ENCODE measurements around the gene PTPRG.

The PTPRG gene

GRCh38 chr3:61821823-61822251 is 260.5 kb downstream of the PTPRG start:
- no peak overlapping the region for H4K91ac ChIP-seq (ENCODE audit: low read depth, low read length)
- no peak overlapping the region for H3K4ac ChIP-seq (ENCODE audit: low read depth, low read length)
- H4K12ac ChIP-seq (ENCODE audit: low read depth, low read length), result no peak overlapping the region
- H4K8ac ChIP-seq (ENCODE audit: low read depth, low read length), result no peak overlapping the region
- peaks cover 0 to 1% of the 10 kb centered on the region in 2 experiments for H3K36me3 ChIP-seq (ENCODE audit: control insufficient read depth in 1 of 2, insufficient read depth in 2 of 2, low read length in 2 of 2)
- no peaks in the 10 kb centered on the region for H3K27me3 ChIP-seq (ENCODE audit: insufficient read depth, low read length)
- H3K4me1 ChIP-seq (ENCODE audit: control insufficient read depth in 1 of 2, insufficient read depth in 2 of 2, low read length in 2 of 2), result no peaks in the 10 kb centered on the region
- WGBS (ENCODE audit: extremely low coverage, insufficient coverage, insufficient read length), result no CpG with 5 or more reads among the region's 1 CpG
- H3K79me2 ChIP-seq (ENCODE audit: control insufficient read depth, insufficient read depth, low read length, poor library complexity), result no peaks in the 10 kb centered on the region
- H3K4me3 ChIP-seq (ENCODE audit: low read depth, low read length), result no peak overlapping the region
- H2AK5ac ChIP-seq (ENCODE audit: low read length), result no peak overlapping the region
- no peaks in the 10 kb centered on the region for H3K9me3 ChIP-seq (ENCODE audit: insufficient read depth, low read depth, low read length)
- no peak overlapping the region for H3K23ac ChIP-seq (ENCODE audit: low read length)
- H2BK120ac ChIP-seq (ENCODE audit: insufficient read depth, low read length, poor library complexity), result no peak overlapping the region
- H3K14ac ChIP-seq (ENCODE audit: low read length), result no peak overlapping the region
- no peaks in the 10 kb centered on the region for H3K79me1 ChIP-seq (ENCODE audit: low read length)
- H2AFZ ChIP-seq (ENCODE audit: insufficient read depth, low read length, poor library complexity), result no peak overlapping the region
- no peak overlapping the region for H3K18ac ChIP-seq (ENCODE audit: low read length)
- H2BK5ac ChIP-seq (ENCODE audit: low read depth, low read length, poor library complexity), result no peak overlapping the region
- H2BK12ac ChIP-seq (ENCODE audit: low read length), result no peak overlapping the region
- H3K4me2 ChIP-seq (ENCODE audit: low read length), result no peak overlapping the region
- no peak for DNase-seq
- H3K9ac ChIP-seq (ENCODE audit: low read length), result no peak overlapping the region
- H3K27ac ChIP-seq (ENCODE audit: low read depth, low read length), result no peak overlapping the region

- no peak overlapping the region for H2AFZ ChIP-seq (ENCODE audit: insufficient read depth, low read length, poor library complexity)
- no peak overlapping the region for H3K4ac ChIP-seq (ENCODE audit: low read depth, low read length)
- no peak overlapping the region for H4K91ac ChIP-seq (ENCODE audit: low read depth, low read length)
- WGBS (ENCODE audit: extremely low coverage, insufficient coverage, insufficient read length), result no CpG with 5 or more reads among the region's 2 CpGs
- no peaks in the 10 kb centered on the region for H3K79me1 ChIP-seq (ENCODE audit: low read length)
- no peak overlapping the region for H2BK5ac ChIP-seq (ENCODE audit: low read depth, low read length, poor library complexity)
- H3K14ac ChIP-seq (ENCODE audit: low read length), result no peak overlapping the region
- H4K12ac ChIP-seq (ENCODE audit: low read depth, low read length), result no peak overlapping the region
- H2BK12ac ChIP-seq (ENCODE audit: low read length), result no peak overlapping the region
- H3K27ac ChIP-seq (ENCODE audit: low read depth, low read length), result no peak overlapping the region
- no peak overlapping the region for H3K23ac ChIP-seq (ENCODE audit: low read length)
- H3K4me1 ChIP-seq (ENCODE audit: control insufficient read depth in 1 of 2, insufficient read depth in 2 of 2, low read length in 2 of 2), result no peaks in the 10 kb centered on the region
- no peak overlapping the region for H3K4me3 ChIP-seq (ENCODE audit: low read depth, low read length)
- H3K36me3 ChIP-seq (ENCODE audit: control insufficient read depth in 1 of 2, insufficient read depth in 2 of 2, low read length in 2 of 2), result peaks cover 0 to 1% of the 10 kb centered on the region in 2 experiments
- H4K8ac ChIP-seq (ENCODE audit: low read depth, low read length), result no peak overlapping the region
- H3K9ac ChIP-seq (ENCODE audit: low read length), result no peak overlapping the region
- H3K79me2 ChIP-seq (ENCODE audit: control insufficient read depth, insufficient read depth, low read length, poor library complexity), result no peaks in the 10 kb centered on the region
- no peak overlapping the region for H2AK5ac ChIP-seq (ENCODE audit: low read length)
- H3K9me3 ChIP-seq (ENCODE audit: insufficient read depth, low read depth, low read length), result no peaks in the 10 kb centered on the region
- no peak for DNase-seq
- no peaks in the 10 kb centered on the region for H3K27me3 ChIP-seq (ENCODE audit: insufficient read depth, low read length)
- no peak overlapping the region for H3K18ac ChIP-seq (ENCODE audit: low read length)
- H2BK120ac ChIP-seq (ENCODE audit: insufficient read depth, low read length, poor library complexity), result no peak overlapping the region
- no peak overlapping the region for H3K4me2 ChIP-seq (ENCODE audit: low read length)
Observed at GRCh38 chr3:61822588-61822987, 261.2 kb downstream of the PTPRG start.

- Histone ChIP-seq H3K27me3 (ENCODE audit: insufficient read depth, low read length) (no peaks in the 10 kb centered on the region), H4K12ac (ENCODE audit: low read depth, low read length) (no peak overlapping the region), H3K4me3 (ENCODE audit: low read depth, low read length) (no peak overlapping the region), H3K36me3 (ENCODE audit: control insufficient read depth in 1 of 2, insufficient read depth in 2 of 2, low read length in 2 of 2) (peaks cover 0 to 1% of the 10 kb centered on the region in 2 experiments), H2AK5ac (ENCODE audit: low read length) (no peak overlapping the region), H3K4me1 (ENCODE audit: control insufficient read depth in 1 of 2, insufficient read depth in 2 of 2, low read length in 2 of 2) (no peaks in the 10 kb centered on the region), H3K79me1 (ENCODE audit: low read length) (no peaks in the 10 kb centered on the region), H3K4me2 (ENCODE audit: low read length) (no peak overlapping the region), H4K91ac (ENCODE audit: low read depth, low read length) (no peak overlapping the region), H2BK5ac (ENCODE audit: low read depth, low read length, poor library complexity) (no peak overlapping the region), H3K14ac (ENCODE audit: low read length) (no peak overlapping the region), H4K8ac (ENCODE audit: low read depth, low read length) (no peak overlapping the region), H3K4ac (ENCODE audit: low read depth, low read length) (no peak overlapping the region), H3K27ac (ENCODE audit: low read depth, low read length) (no peak overlapping the region), H3K9ac (ENCODE audit: low read length) (no peak overlapping the region), H3K79me2 (ENCODE audit: control insufficient read depth, insufficient read depth, low read length, poor library complexity) (no peaks in the 10 kb centered on the region), H3K9me3 (ENCODE audit: insufficient read depth, low read depth, low read length) (no peaks in the 10 kb centered on the region), H2BK120ac (ENCODE audit: insufficient read depth, low read length, poor library complexity) (no peak overlapping the region), H3K23ac (ENCODE audit: low read length) (no peak overlapping the region), H3K18ac (ENCODE audit: low read length) (no peak overlapping the region), H2AFZ (ENCODE audit: insufficient read depth, low read length, poor library complexity) (no peak overlapping the region), H2BK12ac (ENCODE audit: low read length) (no peak overlapping the region)
- no CpG with 5 or more reads among the region's 2 CpGs for WGBS (ENCODE audit: extremely low coverage, insufficient coverage, insufficient read length)
- DNase-seq, result no peak
Observed at GRCh38 chr3:61824553-61825135, 263.3 kb downstream of the PTPRG start.

- Histone ChIP-seq H4K91ac (ENCODE audit: low read depth, low read length) (no peak overlapping the region), H4K12ac (ENCODE audit: low read depth, low read length) (no peak overlapping the region), H3K9me3 (ENCODE audit: insufficient read depth, low read depth, low read length) (no peaks in the 10 kb centered on the region), H3K9ac (ENCODE audit: low read length) (no peak overlapping the region), H3K79me1 (ENCODE audit: low read length) (no peaks in the 10 kb centered on the region), H4K8ac (ENCODE audit: low read depth, low read length) (no peak overlapping the region), H3K4me1 (ENCODE audit: control insufficient read depth in 1 of 2, insufficient read depth in 2 of 2, low read length in 2 of 2) (no peaks in the 10 kb centered on the region), H3K27me3 (ENCODE audit: insufficient read depth, low read length) (no peaks in the 10 kb centered on the region), H3K4me2 (ENCODE audit: low read length) (no peak overlapping the region), H2BK5ac (ENCODE audit: low read depth, low read length, poor library complexity) (no peak overlapping the region), H2AK5ac (ENCODE audit: low read length) (no peak overlapping the region), H3K14ac (ENCODE audit: low read length) (no peak overlapping the region), H3K79me2 (ENCODE audit: control insufficient read depth, insufficient read depth, low read length, poor library complexity) (no peaks in the 10 kb centered on the region), H3K4me3 (ENCODE audit: low read depth, low read length) (no peak overlapping the region), H2AFZ (ENCODE audit: insufficient read depth, low read length, poor library complexity) (no peak overlapping the region), H3K36me3 (ENCODE audit: control insufficient read depth in 1 of 2, insufficient read depth in 2 of 2, low read length in 2 of 2) (peaks cover 0 to 1% of the 10 kb centered on the region in 2 experiments), H3K23ac (ENCODE audit: low read length) (no peak overlapping the region), H3K27ac (ENCODE audit: low read depth, low read length) (no peak overlapping the region), H2BK12ac (ENCODE audit: low read length) (no peak overlapping the region), H3K4ac (ENCODE audit: low read depth, low read length) (no peak overlapping the region), H3K18ac (ENCODE audit: low read length) (no peak overlapping the region), H2BK120ac (ENCODE audit: insufficient read depth, low read length, poor library complexity) (no peak overlapping the region)
- WGBS (ENCODE audit: extremely low coverage, insufficient coverage, insufficient read length), result 100% methylated on average over 1 of the region's 5 CpGs
- DNase-seq, result no peak
Observed at GRCh38 chr3:61826161-61826560, 264.8 kb downstream of the PTPRG start.
